GM21786 (cell line): Measurements from ENCODE around the gene TMIE.
"Not testable (repeated sequence)": the region's sequence is repeated elsewhere in the genome, so short reads cannot be mapped to it uniquely, and the experiment has no call there.

Source experiments
- ATAC-seq: cut with Tn5 transposase; IDR thresholded peaks from one replicate; pipeline ENCODE4 v1.9.1; 2021; ENCODE audit not compliant: unreplicated experiment

The TMIE gene

GRCh38 chr3:46682974-46683373 is 18.2 kb upstream of the TMIE start:
- ATAC-seq: no peak

DNA sequence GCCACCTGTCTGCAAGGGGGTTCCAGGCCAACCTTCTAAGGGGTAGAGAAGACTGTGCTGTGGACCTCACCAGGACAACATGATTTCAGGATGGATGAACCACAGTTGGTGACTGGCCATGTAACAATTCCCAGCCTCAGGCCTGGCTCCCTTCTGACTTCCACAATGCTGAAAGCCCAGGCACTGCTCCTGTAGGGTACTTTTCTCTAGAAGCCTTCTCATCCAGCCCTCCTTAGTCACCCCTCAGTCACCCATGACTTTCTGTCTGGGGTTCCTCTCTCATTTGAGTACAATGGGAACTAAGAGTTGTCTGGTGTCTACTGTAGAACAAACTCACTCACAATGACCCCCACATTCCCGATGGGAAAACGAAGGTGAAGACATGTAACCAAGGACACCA is 16.3 kb upstream of the TMIE start:
- no peak for ATAC-seq

GRCh38 chr3:46685446-46685845 is 15.7 kb upstream of the TMIE start:
- ATAC-seq: no peak

GRCh38 chr3:46690798-46691197 is 10.4 kb upstream of the TMIE start:
- no peak for ATAC-seq

- no peak for ATAC-seq
Measured at GRCh38 chr3:46692566-46692990, 8.6 kb upstream of the TMIE start.

GRCh38 chr3:46693038-46693891 is 7.9 kb upstream of the TMIE start, which contains the start of gene ALS2CL:
ALS2CL (minus strand) TSS chr3:46693679; CDS start chr3:46689440, 4,239 bp downstream.
- no peak for ATAC-seq

GRCh38 chr3:46693892-46694226 is 7.3 kb upstream of the TMIE start:
- no peak for ATAC-seq

DNA sequence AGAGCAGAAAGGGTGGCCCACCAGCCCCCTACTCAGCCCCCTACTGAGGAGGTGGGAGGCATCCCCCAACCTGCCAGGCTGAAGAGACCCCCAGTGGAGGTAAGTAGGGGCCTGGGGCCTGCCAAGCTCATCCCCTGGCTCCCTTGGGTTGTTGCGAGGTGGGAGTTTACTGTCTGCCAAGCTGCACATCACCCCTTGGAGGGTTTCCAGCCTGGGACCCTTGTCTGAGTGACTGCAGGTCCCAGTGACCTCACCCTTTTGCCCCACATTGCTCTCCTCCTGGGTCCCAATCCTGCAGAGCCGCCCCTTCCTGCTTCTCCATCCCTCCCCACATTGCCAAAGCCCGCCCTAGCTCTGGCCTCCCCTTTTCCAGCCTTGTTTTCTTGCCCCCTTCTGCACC is 6.7 kb upstream of the TMIE start:
- ATAC-seq: no peak

DNA sequence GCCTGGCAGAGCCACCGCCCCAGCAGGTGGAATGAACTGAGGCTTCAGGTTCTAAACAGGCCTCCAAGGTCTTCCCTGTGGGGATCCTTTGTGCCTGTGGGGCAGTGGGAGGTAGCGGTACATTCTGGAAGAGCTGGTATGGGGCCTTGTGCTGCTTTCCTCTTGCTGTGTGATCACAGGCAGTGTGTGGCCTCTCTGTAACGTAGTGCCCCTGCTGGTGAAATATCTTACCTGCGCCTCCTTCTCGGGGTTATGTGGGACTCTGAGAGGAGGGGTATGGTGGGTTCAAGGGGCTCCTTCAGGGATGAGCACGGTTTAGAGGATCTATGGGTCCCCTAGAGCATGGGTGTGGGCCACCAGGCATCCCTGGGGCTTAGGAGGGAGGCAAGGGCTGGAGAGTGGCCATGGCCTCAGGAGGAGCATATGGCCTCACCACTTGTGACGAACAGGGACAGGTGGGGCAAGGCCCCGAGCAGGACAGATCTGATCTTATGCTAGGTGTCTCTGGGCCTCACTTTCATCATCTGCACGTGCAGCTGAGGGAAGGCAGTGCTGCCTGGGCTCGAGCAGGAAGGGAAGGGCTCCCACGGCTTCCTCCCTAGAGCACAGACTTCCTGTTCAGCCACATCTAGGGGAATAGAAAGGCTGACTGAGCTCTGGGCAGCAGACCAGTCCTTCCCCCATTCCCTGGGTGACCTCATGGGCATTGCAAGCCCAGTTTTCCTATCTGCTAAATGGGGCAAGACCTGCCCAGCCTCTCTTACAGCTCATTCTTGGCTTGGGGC is 5.8 kb upstream of the TMIE start:
- ATAC-seq: no peak

DNA sequence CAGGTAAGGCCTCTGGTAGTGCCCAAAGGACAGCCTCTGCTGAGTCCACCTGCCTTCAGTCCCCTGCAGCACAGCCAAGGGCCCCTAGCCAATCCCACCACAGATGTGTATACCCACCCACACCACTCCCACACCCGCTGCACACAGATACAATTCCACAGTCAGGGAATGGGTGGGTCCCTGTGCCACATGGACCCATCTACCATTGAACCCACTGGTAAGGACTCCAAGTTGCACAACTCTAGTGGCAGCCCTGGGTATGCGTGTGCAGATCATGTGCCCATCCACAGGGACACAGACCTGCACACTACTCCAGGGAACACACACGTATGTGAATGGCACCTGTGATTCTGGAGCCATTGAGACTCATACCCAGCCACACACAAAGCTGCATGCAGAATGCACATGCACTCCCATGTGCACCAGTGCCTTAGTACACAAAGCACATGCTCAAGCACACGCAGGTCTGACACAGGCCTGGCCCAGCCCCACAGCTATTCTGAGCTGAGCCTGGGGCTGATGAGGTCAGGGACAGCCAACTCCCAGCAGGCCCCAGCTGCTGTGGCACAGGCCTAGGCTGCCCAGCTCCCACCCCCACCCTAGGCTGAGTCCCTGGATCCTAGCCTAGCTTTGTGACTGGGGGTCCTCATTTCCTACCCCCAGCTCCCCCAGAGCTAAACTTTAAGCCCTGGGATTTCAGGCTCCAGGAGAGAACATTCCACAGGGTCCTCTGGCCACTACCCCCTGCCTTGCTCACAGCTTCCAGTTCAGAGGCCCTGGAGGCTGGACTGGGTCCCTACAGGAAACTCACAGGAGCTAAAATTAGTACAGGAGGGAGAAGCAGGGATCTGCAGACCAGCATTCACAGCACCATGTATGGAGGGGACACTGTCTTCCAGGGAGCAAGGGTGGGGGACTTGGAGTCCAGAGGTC is 5.0 kb upstream of the TMIE start:
- ATAC-seq: no peak

GRCh38 chr3:46699676-46700523 is 1.3 kb upstream of the TMIE start:
- no peak for ATAC-seq

DNA sequence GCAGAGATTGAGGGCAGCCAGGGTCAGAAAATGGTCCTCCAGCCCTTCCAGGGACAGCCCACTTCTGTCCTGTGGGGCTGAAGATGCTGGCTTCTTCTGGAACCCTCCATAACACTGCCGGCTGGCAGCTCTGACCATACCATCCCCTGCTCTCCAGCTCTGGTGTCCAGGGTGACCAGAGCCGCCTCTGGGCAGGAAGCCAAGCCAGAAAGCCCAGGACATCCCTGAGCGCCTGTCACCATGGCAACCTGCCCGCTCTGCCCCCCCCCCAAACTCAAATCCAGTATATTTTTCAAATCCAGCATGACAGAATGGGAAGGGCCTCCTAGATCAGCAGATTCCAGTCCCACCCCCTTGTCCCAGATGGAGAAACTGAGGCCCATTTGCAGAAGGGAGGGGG is 420 bp upstream of the TMIE start:
- no peak for ATAC-seq

- no peak for ATAC-seq
Measured at GRCh38 chr3:46702246-46703012, 1.2 kb downstream of the TMIE start.

- ATAC-seq: no peak
Measured at GRCh38 chr3:46703013-46703520, 1.9 kb downstream of the TMIE start.

- ATAC-seq: not testable (repeated sequence)
Measured at GRCh38 chr3:46704346-46704745, 3.2 kb downstream of the TMIE start.

DNA sequence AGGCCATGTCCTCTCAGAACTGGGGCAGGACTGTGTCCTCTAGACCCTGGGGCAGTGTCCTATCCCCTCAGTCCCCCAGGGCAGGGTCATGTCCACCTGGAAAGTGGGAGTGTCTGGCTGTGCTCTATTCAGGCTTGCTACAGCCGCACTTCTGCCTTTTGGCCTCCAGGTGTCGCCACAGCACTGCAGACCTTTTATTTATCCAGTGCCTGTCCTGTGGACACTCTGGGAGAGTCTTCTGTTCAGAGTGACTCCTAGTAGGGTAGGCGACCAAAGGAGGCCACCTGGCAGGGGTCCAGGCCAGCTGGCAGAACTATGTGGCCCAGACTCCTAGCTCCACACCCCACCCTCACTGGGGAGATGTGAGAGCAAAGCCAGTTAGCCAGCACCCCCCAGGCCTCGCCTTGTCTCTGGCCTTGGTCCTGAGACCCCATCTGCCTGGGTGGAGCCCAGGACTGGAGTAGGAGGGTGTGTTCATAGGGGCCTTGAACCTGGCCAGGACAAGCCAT is 3.9 kb downstream of the TMIE start:
- ATAC-seq: peak; percentile 52

GRCh38 chr3:46705751-46706552 is 4.8 kb downstream of the TMIE start:
- ATAC-seq: no peak
